NCI-H1417 treated with DMSO at 0.1 percent for 48 hours (cell line): ENCODE data around the gene CYP4F12.

ENCODE experiments used
- DNase-seq: peaks from one replicate; lab custom pipeline; 2025; lab: John Stamatoyannopoulos, UW

Gene CYP4F12

DNA sequence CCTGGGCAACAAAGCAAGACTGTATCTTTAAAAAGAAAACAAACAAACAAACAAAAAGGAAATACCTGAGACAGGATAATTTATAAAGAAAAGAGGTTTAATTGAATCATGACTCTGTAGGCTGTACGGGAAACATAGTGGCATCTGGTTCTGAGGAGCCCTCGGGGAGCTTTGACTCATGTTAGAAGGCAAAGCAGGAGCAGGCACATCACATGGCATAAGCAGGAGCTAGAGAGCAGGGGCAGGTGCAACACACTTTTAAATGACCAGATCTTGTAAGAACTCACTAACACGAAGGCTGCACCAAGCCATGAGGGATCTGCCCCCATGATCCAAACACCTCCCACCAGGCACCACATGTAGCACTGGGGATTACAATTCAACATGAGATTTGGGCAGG lies 41.8 kb downstream of the CYP4F12 start:
- DNase-seq, result no peak

DNA sequence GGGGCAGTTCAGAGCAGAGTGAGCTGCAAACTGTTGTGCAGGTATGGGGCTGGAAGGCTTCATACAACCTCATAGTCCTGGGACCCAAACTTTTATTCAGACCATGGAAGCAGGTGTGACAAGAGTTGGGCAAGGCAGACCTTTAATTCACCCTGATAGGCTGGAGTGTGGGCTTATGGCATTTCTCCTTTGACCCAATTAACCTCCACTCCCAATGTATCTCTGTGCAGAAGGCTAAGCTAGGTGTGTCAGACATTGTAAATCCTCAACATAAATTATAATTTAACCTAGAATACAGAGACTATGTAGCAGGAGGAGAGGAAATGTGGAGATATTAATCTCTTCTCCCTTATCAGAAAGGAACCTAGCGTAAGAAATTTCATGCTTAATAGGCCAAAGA lies 42.8 kb downstream of the CYP4F12 start:
- DNase-seq, result no peak

DNA sequence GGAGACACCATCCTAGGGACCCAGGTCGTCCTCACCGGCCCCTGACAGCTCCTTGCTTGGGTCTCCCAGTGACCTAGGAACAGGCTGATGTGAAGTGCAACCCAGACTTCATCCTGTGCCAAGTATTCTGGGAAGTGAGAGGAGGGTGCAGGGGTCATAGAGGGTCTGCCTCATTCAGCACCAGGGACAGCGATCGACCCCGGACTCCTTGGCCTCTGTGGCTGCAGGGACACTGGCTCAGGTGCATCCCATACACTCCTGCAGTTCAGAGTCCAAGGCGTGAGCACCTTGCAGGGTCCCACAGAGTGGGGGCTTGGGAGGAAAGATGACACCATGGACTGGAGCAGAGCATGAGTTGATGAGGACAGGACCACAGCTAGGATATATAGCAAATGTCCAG lies 44.9 kb downstream of the CYP4F12 start:
- DNase-seq, result no peak

DNA sequence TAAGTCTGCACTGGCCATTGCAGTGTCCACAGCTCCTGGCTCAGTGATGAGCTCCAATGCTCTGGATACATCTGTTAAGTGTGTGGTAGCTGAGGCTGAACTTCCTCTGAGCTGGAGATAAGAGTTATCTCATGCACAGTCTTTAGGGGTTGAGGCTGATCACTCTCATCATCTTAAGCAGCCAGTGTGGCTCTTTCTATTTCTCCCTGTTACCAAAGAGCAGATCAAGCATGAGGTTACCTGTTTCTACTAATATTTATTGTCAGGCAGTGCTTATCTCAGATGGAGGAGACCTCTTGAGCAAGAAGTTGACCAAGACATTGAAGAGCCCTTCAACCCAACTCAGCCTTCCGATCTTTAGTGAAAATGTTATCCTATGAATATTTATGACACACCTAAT lies 48.4 kb downstream of the CYP4F12 start:
- no peak for DNase-seq

DNA sequence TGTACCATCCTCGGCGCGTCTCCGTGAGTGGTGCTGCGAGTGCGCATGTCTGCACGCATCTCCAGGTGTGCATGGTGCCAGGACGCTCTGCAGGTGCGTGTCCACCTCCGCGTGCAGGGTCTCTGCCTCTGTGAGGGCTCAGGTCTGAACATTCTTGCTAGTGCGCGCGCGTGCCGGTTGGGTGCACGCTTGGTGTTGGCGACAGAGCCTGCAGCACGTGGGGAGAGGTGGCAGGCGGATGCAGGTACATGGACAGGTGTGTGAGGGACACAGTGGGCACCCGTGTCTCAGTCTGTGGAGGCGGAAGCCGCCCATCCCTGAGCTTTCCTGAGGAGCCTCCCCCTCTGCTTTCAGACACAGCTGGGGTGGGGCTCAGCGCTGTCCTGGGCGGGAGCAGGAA lies 50.1 kb downstream of the CYP4F12 start:
- DNase-seq, result no peak

DNA sequence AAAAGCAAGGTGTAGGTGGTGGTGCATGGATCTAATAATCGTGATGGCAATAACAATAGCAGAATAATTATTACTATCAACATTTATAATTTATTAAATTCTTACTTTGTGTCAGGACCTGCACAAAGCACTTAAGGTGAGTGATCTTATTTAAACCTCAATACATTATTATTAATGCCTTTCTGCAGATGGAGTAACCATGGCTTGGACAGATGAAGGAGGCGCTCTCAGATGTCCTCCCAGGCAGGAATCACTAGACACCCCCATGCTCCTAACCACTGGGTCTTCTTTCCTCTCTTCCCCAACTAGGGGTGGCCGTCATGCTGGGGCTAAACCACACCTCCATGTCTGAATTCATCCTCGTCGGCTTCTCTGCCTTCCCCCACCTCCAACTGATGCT lies 54.8 kb downstream of the CYP4F12 start, which contains the start of gene OR10H2:
OR10H2 (plus strand) TSS at position 301 of the 400 bp plus-strand sequence; CDS start at position 321, 20 bp downstream.
- no peak for DNase-seq

DNA sequence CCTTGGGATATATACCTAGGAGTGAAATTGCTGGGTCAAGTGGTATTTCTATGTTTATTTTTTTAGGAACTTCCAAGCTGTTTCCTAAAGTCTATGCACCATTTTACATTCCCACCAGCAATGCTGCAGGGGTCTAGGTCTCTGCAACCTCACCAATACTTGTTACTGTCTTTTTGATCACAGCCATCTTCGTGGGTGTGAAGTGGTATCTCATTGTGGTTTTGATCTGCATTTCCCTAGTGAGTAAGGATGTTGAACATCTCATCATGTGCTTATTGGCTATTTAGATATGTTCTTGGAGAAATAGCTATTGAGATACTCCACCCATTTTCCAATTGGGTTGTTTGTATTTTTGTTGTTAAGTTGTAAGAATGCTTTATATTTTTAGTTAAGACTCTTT lies 57.7 kb downstream of the CYP4F12 start:
- no peak for DNase-seq

DNA sequence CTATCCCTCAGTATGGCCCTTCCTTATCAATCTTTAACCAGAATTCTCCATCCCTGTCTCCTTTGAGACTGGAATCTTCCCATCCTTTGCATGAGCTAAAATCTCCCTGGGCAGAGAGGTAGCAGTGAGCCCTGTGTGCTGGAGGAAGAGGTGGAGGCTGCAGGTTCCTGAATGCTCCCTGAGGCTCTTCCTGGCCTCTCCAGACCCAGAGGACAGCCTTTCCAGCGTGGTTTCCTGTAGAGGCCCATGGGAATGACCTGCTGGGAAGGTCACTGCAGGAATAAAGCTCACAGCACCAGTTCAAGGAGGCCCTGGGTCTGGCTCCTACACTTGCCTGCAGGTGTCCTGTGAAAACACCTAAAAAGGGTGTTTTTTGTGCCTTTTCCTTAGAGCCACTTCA lies 59.5 kb downstream of the CYP4F12 start:
- no peak for DNase-seq

DNA sequence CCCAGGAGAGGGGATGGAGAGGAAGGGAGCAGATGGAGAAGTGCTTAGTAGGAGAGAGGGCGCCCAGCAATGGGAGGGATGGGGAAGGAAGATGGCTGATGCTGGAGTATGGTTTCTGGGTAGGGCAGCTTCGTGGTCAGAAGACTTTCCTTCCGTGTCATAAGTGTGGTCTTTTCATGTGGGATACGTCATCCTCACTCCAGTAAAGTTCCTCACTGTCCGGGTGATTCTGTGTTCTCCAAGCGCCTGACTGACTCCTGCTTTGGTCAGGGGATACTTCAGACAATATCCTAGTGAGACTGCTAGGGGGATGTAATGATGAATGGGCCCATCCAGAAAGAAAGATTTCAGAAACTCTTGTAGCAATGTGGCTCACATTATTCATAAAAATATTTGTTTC lies 61.0 kb downstream of the CYP4F12 start:
- no peak for DNase-seq

DNA sequence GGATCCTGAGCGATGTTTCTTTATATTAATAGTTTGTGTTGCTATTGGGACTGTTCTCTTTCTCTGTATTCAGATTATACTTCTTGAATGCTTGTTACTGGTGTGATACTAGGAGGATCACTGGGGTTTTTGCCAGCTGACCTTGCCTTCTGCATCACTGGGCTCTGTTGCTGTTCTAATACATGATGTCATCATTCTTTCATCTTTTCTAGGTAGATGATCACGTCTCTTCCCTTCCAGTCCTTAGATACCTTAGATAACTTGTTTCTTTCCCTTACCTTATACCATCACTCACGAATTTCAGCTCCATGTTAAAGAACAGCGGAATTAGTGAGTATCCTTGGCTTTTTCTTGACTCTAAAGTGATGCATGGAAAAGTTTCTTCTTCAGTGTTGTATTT lies 64.8 kb downstream of the CYP4F12 start, which contains the start of gene OR10H3:
OR10H3 (plus strand) TSS at position 264 of the 400 bp plus-strand sequence. CDS start 3,408 bp downstream, outside the sequence.
- DNase-seq, result no peak

DNA sequence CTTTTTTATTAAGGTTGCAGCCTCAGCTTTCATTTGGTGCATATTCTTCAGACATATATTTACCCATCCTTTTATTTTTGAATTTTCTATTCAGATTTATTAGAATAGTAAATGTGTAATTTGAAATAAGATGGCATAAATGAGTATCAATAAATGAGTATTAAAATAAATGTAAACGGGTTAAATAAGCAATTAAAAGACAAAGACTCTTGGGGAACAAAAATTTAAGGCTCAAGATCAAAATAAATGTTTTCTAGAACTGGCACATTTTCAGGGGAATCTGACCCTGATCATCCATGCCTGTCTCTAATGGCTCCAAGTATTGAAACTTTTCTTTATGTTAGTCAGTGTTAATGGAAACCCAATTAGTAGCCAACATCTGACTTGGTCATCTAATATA lies 67.9 kb downstream of the CYP4F12 start:
- DNase-seq, result no peak
